ENCODE results near the gene PC. TPM values are rescaled to one million over a fixed set of nuclear protein-coding genes. Genes with fewer than 3 reads are reported as not detected.

The PC gene
- total and polyA plus RNA-seq, 2 experiments from 2014 or later, result 47.4 to 78.1 TPM

Small RNA genes within 50 kb of the gene (microRNA-seq; reads per million reads assigned to microRNA genes)
- not detected for gene MIR3163

Small RNA genes within 50 kb of the gene (small RNA-seq; reads per million reads assigned to genes)
- gene MIR3163 (0.09 reads per million), gene RNU7-23P (not detected)

Other genes starting within 250 kb of the PC start
- 115 and 152 TPM in 2 replicates for gene SPTBN2, start 229.2 kb downstream of the PC start, total RNA-seq
- gene SPTBN2, start 229.2 kb downstream of the PC start, polyA plus RNA-seq, result 177 and 183 TPM in 2 replicates
- gene RCE1, start 114.9 kb downstream of the PC start, total RNA-seq, result 19.8 and 27.0 TPM in 2 replicates
- gene RCE1, start 114.9 kb downstream of the PC start, polyA plus RNA-seq, result 41.4 and 42.2 TPM in 2 replicates
- 12.5 and 15.8 TPM in 2 replicates for gene LRFN4, start 101.3 kb downstream of the PC start, total RNA-seq
- gene LRFN4, start 101.3 kb downstream of the PC start, polyA plus RNA-seq, result 14.3 and 30.2 TPM in 2 replicates
- gene C11orf86, start 16.9 kb upstream of the PC start, total RNA-seq, result 1.5 and 3.4 TPM in 2 replicates
- 0.34 and 2.6 TPM in 2 replicates for gene C11orf86, start 16.9 kb upstream of the PC start, polyA plus RNA-seq
- 0.08 and 0.27 TPM in 2 replicates for gene SYT12, start 64.8 kb upstream of the PC start, total RNA-seq
- 0.50 and 1.8 TPM in 2 replicates for gene SYT12, start 64.8 kb upstream of the PC start, polyA plus RNA-seq
- gene RHOD, start 98.5 kb upstream of the PC start, total RNA-seq, result 43.3 and 47.0 TPM in 2 replicates
- 55.5 and 77.6 TPM in 2 replicates for gene RHOD, start 98.5 kb upstream of the PC start, polyA plus RNA-seq
- gene KDM2A, start 160.9 kb upstream of the PC start, total RNA-seq, result 41.3 and 51.2 TPM in 2 replicates
- gene KDM2A, start 160.9 kb upstream of the PC start, polyA plus RNA-seq, result 18.7 and 19.7 TPM in 2 replicates

Measured in hepatocyte (in vitro differentiated cells).